Activated naive CD4-positive, alpha-beta T cell treated with anti-CD3 and anti-CD28 coated beads, Interleukin-2, amount 50 U/mL, for 24 hours (primary cell): Measurements from ENCODE around the gene KPNA6.
"Not testable (repeated sequence)": the region's sequence is repeated elsewhere in the genome, so short reads cannot be mapped to it uniquely, and the experiment has no call there.

ENCODE experiments used
- H3K27ac Mint-ChIP-seq: one replicate; pipeline ENCODE4 v1.8.0; 2021; ENCODE audit warnings: mild to moderate bottlenecking, mixed read lengths
- H3K27me3 Mint-ChIP-seq: one replicate; pipeline ENCODE4 v1.8.0; 2021; ENCODE audit warnings: mixed read lengths
- H3K36me3 Mint-ChIP-seq: one replicate; pipeline ENCODE4 v1.8.0; 2021; ENCODE audit warnings: mixed read lengths
- H3K4me1 Mint-ChIP-seq: one replicate; pipeline ENCODE4 v1.8.0; 2021; ENCODE audit warnings: mixed read lengths
- H3K4me3 Mint-ChIP-seq: one replicate; pipeline ENCODE4 v1.8.0; 2021; ENCODE audit warnings: mild to moderate bottlenecking, mixed read lengths
- H3K9me3 Mint-ChIP-seq: one replicate; pipeline ENCODE4 v1.8.0; 2021; ENCODE audit warnings: mixed read lengths

The KPNA6 gene

GRCh38 chr1:32086381-32086780, 21.5 kb upstream of the KPNA6 start:
- H3K27ac Mint-ChIP-seq, H3K4me3 Mint-ChIP-seq, H3K4me1 Mint-ChIP-seq, H3K9me3 Mint-ChIP-seq, H3K27me3 Mint-ChIP-seq: not testable (repeated sequence)
- peaks cover 12% of the 10 kb centered on the region for H3K36me3 Mint-ChIP-seq

GRCh38 chr1:32091176-32091575, 16.7 kb upstream of the KPNA6 start:
- Mint-ChIP-seq H3K4me3 (no peak overlapping the region), H3K27ac (no peak overlapping the region), H3K36me3 (peaks cover 1% of the 10 kb centered on the region), H3K4me1 (no peaks in the 10 kb centered on the region), H3K9me3 (no peaks in the 10 kb centered on the region), H3K27me3 (no peaks in the 10 kb centered on the region)

DNA sequence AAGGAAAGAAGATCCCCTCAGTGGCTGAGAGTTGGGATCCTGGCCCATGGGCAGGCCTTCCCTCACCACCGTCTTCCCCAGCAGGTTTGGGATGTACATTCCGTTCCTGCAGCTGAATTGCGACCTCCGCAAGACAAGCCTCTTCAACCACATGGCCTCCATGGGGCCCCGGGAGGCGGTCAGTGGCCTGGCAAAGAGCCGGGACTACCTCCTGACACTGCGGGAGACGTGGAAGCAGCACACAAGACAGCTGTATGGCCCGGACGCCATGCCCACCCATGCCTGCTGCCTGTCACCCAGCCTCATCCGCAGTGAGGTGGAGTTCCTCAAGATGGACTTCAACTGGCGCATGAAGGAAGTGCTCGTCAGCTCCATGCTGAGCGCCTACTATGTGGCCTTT, 16.3 kb upstream of the KPNA6 start:
- no peak overlapping the region for H3K4me3 Mint-ChIP-seq
- H3K27me3 Mint-ChIP-seq = no peaks in the 10 kb centered on the region
- no peak overlapping the region for H3K27ac Mint-ChIP-seq
- H3K36me3 Mint-ChIP-seq = no peaks in the 10 kb centered on the region
- H3K4me1 Mint-ChIP-seq = no peaks in the 10 kb centered on the region
- H3K9me3 Mint-ChIP-seq = no peaks in the 10 kb centered on the region

GRCh38 chr1:32094746-32095521, 12.9 kb upstream of the KPNA6 start:
- H3K27me3 Mint-ChIP-seq = no peaks in the 10 kb centered on the region
- no peaks in the 10 kb centered on the region for H3K9me3 Mint-ChIP-seq
- H3K36me3 Mint-ChIP-seq = no peaks in the 10 kb centered on the region
- H3K4me1 Mint-ChIP-seq = no peaks in the 10 kb centered on the region
- no peak overlapping the region for H3K27ac Mint-ChIP-seq
- H3K4me3 Mint-ChIP-seq = no peak overlapping the region

GRCh38 chr1:32099426-32099825, 8.4 kb upstream of the KPNA6 start:
- Mint-ChIP-seq H3K4me3 (no peak overlapping the region), H3K27me3 (no peaks in the 10 kb centered on the region), H3K36me3 (peaks cover 3% of the 10 kb centered on the region), H3K27ac (no peak overlapping the region), H3K4me1 (no peaks in the 10 kb centered on the region), H3K9me3 (no peaks in the 10 kb centered on the region)

GRCh38 chr1:32100359-32100758, 7.5 kb upstream of the KPNA6 start:
- H3K9me3 Mint-ChIP-seq = no peaks in the 10 kb centered on the region

DNA sequence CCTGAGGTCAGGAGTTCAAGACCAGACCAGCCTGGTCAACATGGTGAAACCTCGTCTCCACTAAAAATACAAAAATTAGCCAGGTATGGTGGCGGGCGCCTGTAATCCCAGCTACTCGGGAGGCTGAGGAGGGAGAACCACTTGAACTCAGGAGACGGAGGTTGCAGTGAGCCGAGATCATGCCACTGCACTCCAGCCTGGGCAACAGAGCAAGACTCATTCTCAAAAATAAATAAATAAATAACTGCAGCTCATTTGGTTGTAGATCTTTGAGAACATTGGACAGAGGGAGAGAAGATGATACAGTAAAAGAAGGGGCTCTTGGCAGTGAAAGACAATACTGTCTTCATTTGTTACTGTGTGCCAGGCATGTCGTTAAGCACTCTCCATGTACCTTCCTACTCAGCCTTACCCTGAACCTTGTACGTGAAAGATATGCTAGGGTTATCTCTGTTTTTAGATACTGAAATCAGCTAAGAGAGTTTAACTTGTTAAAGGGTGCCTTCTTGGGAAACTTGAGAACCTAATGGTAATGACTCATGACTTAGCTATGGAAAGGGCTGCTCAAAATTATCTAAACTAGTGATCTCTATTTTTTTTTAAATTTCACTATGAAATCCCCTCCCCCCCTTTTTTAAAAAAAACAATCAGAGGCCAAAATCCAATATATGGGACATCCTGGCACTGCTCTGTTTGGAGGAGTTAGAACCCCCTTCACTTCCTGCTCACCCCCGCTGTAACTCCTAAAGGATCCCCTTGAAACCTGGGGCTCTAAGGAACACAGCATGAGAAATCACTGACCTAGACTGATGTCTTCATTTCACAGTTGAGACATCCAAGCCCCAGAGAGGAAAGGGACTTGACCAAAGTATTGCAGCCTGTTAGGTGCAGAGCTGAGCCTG, 6.8 kb upstream of the KPNA6 start:
- H3K36me3 Mint-ChIP-seq = peaks cover 3% of the 10 kb centered on the region
- no peaks in the 10 kb centered on the region for H3K27me3 Mint-ChIP-seq
- H3K4me1 Mint-ChIP-seq = no peaks in the 10 kb centered on the region
- H3K4me3 Mint-ChIP-seq = no peak overlapping the region
- H3K27ac Mint-ChIP-seq = no peak overlapping the region
- H3K9me3 Mint-ChIP-seq = no peaks in the 10 kb centered on the region

More at GRCh38 chr1:32100359-32100758, 7.5 kb upstream of the KPNA6 start:
- peaks cover 3% of the 10 kb centered on the region for H3K36me3 Mint-ChIP-seq
- H3K27ac Mint-ChIP-seq = no peak overlapping the region
- no peaks in the 10 kb centered on the region for H3K27me3 Mint-ChIP-seq
- H3K4me1 Mint-ChIP-seq = no peaks in the 10 kb centered on the region
- no peak overlapping the region for H3K4me3 Mint-ChIP-seq

- H3K27me3 Mint-ChIP-seq = no peaks in the 10 kb centered on the region
- no peak overlapping the region for H3K4me3 Mint-ChIP-seq
- H3K36me3 Mint-ChIP-seq = peaks cover 3% of the 10 kb centered on the region
- peaks cover 7% of the 10 kb centered on the region for H3K4me1 Mint-ChIP-seq
- no peak overlapping the region for H3K27ac Mint-ChIP-seq
- H3K9me3 Mint-ChIP-seq = no peaks in the 10 kb centered on the region
Measured at GRCh38 chr1:32104127-32104526, 3.7 kb upstream of the KPNA6 start.

DNA sequence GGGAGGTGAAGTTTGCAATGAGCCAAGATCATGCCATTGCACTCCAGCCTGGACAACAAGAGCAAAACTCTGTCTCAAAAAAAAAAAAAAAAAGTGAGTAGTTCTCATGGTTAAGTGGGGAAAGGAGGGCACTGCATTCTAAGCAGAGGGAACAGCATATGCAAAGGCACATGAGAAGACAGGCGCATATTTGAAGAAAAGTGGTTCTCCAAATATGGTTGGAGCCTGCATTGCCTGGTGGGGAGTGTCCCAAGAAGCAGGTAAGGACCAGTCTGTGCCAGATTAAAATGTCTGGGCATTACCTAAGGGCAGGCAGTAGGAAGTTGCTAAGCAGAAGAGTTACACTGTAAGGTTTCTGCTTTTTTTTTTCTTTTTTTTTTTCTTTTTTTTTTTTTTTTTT, 2.5 kb upstream of the KPNA6 start:
- H3K36me3 Mint-ChIP-seq = peaks cover 4% of the 10 kb centered on the region
- H3K4me1 Mint-ChIP-seq = peaks cover 19% of the 10 kb centered on the region
- H3K27me3 Mint-ChIP-seq = no peaks in the 10 kb centered on the region
- H3K4me3 Mint-ChIP-seq = no peak overlapping the region
- H3K27ac Mint-ChIP-seq = peak overlapping the region; percentile 76
- no peaks in the 10 kb centered on the region for H3K9me3 Mint-ChIP-seq

GRCh38 chr1:32106663-32107275, 1.1 kb upstream of the KPNA6 start:
- H3K36me3 Mint-ChIP-seq = peaks cover 2% of the 10 kb centered on the region
- H3K4me3 Mint-ChIP-seq = peak overlapping the region; percentile 93
- H3K27me3 Mint-ChIP-seq = no peaks in the 10 kb centered on the region
- H3K9me3 Mint-ChIP-seq = no peaks in the 10 kb centered on the region
- H3K27ac Mint-ChIP-seq = peak overlapping the region; percentile 90
- H3K4me1 Mint-ChIP-seq = peaks cover 33% of the 10 kb centered on the region

DNA sequence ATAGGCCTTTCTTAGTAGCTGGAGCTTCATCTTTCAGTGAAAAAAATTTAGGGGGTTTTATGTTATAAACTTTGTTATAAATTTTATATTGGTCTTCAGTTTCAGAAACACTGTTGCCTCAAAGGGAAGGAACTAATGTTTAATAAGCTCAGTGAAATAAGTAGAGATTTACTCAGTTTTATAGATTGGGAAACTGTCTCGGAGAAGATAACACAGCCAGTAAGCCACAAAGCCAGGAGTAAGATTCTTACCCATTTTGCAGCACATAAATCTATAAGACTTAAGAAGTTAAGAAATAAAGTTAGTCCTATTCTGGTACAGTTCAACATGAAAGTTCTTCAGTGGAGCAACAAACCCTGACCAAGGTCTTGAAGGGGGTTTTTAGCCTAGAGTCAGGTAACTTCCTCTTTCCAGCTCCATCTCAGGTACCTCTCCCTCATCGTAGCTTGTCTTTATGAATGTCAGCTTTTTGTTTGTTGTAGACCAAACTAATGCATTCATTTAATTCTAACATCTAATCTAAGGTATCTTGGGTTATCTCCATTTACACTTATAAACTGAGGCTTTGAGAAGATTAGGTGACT, 3.3 kb downstream of the KPNA6 start:
- Mint-ChIP-seq H3K36me3 (peaks cover 1% of the 10 kb centered on the region), H3K4me3 (peak overlapping the region; percentile 93), H3K27ac (no peak overlapping the region), H3K27me3 (no peaks in the 10 kb centered on the region), H3K9me3 (no peaks in the 10 kb centered on the region), H3K4me1 (peaks cover 64% of the 10 kb centered on the region)

GRCh38 chr1:32111789-32112188, 3.9 kb downstream of the KPNA6 start:
- no peaks in the 10 kb centered on the region for H3K27me3 Mint-ChIP-seq
- H3K36me3 Mint-ChIP-seq = peaks cover 2% of the 10 kb centered on the region
- no peaks in the 10 kb centered on the region for H3K9me3 Mint-ChIP-seq
- peak overlapping the region; percentile 93 for H3K4me3 Mint-ChIP-seq
- peak overlapping the region; percentile 5 for H3K27ac Mint-ChIP-seq
- H3K4me1 Mint-ChIP-seq = peaks cover 67% of the 10 kb centered on the region

DNA sequence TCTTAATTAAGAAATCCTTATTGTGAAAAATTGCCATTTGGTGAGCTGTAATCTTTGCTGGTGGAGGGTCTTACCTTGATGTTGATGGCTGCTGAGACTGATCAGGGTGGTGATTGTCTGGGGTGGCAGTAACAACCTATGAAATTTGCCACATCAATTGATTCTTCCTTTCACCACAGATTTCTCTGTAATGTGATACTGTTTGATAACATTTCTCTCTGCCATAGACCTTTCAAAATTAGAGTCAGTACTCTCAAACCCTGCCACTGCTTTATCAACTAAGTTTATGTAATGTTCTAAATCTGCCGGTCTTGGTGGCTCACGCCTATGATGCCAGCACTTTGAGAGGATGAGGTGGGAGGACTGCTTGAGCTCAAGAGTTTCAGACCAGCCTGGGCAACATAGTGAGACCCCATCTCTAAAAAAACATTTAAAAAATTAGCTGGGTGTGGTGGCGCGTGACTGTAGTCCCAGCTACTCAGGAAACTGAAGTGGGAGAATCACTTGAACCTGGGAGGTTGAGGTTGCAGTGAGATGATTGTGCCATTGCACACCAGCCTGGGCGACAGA, 5.0 kb downstream of the KPNA6 start:
- Mint-ChIP-seq H3K9me3 (no peaks in the 10 kb centered on the region), H3K4me1 (peaks cover 69% of the 10 kb centered on the region), H3K27ac (no peak overlapping the region), H3K27me3 (no peaks in the 10 kb centered on the region), H3K4me3 (peak overlapping the region; percentile 66), H3K36me3 (peaks cover 2% of the 10 kb centered on the region)

- H3K4me3 Mint-ChIP-seq, H3K27me3 Mint-ChIP-seq, H3K36me3 Mint-ChIP-seq, H3K9me3 Mint-ChIP-seq, H3K27ac Mint-ChIP-seq: not testable (repeated sequence)
- peaks cover 75% of the 10 kb centered on the region for H3K4me1 Mint-ChIP-seq
Measured at GRCh38 chr1:32113436-32113835, 5.6 kb downstream of the KPNA6 start.

GRCh38 chr1:32114420-32114819, 6.6 kb downstream of the KPNA6 start:
- H3K27ac Mint-ChIP-seq = peak overlapping the region; percentile 65

More at GRCh38 chr1:32114420-32114819, 6.6 kb downstream of the KPNA6 start:
- H3K4me1 Mint-ChIP-seq = peaks cover 77% of the 10 kb centered on the region
- no peaks in the 10 kb centered on the region for H3K9me3 Mint-ChIP-seq
- no peak overlapping the region for H3K4me3 Mint-ChIP-seq
- H3K27me3 Mint-ChIP-seq = no peaks in the 10 kb centered on the region
- H3K36me3 Mint-ChIP-seq = peaks cover 4% of the 10 kb centered on the region
